Activated T-cell treated with anti-CD3 and anti-CD28 coated beads, Interleukin-2, amount 50 U/mL, for 4 hours (primary cell): Measurements from ENCODE around the gene GFY. TPM values are rescaled to one million over a fixed set of nuclear protein-coding genes. Genes with fewer than 3 reads are reported as not detected.
A peak's percentile ranks its signal among the peaks of the same experiment; 100 is the strongest.
"Not testable (repeated sequence)": the region's sequence is repeated elsewhere in the genome, so short reads cannot be mapped to it uniquely, and the experiment has no call there.

Experiments used
- ATAC-seq, 2 donors: fragments of 200-7000 bp; cut with Tn5 transposase; one replicate each; pipeline ENCODE4 v1.10.0; 2021
- DNase-seq: peaks from one replicate; pipeline ENCODE4 v3.0.0-alpha.2; 2020
- H3K27me3 Mint-ChIP-seq: one replicate; pipeline ENCODE4 v1.8.0; 2021; ENCODE audit warnings: low read depth, mixed read lengths
- H3K36me3 Mint-ChIP-seq: one replicate; pipeline ENCODE4 v1.8.0; 2022; ENCODE audit warnings: mixed read lengths; ENCODE audit not compliant: insufficient read depth
- H3K4me1 Mint-ChIP-seq: one replicate; pipeline ENCODE4 v1.8.0; 2021; ENCODE audit warnings: low read depth, mixed read lengths
- H3K4me3 Mint-ChIP-seq: one replicate; pipeline ENCODE4 v1.8.0; 2021; ENCODE audit warnings: mild to moderate bottlenecking, moderate library complexity, mixed read lengths
- H3K9me3 Mint-ChIP-seq: one replicate; pipeline ENCODE4 v1.8.0; 2021; ENCODE audit warnings: mixed read lengths
- total RNA-seq, 3 donors: library from RNA; stranded (reverse); gene quantifications; one replicate each; pipeline ENCODE4 v1.2.1, GENCODE V29; 2021

GFY gene
- total RNA-seq, 3 donors from 2014 or later, result not detected

DNA sequence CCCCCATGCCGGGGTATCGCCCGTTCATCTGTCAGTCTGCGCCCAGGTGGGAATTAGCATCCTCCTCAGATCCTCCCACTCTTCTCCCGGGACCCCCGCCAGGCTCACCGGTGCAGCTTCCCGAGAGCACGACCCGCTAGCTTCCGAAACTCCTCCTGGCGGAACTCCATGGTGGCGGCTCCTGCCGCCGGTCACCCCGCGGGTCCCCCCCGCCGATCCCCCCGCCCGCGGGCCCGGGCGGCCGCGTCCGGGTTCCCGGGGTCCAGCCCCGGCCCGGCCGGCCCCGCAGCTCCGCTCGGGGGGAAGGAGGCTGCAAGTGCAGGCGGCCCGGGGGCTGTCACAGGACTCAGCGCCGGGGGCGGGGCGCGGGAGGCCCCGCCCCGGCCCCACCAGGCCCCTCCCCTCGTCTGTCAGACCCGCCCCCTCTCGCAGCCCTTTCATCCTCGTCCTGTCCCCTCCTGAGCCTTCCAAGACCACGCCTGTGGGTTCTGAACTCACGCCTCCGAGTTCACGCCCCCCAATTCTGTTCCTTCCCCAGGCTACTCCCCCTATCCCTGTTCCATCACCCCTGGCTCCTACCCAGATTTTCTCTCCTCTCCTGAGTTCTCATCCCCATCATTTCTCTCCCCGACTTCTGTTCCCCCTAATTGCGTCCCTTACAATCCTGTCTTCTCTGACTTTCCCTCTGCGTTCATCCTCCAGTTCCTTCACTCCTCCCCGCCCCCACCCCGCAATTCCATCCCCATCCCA, 16.2 kb downstream of the GFY start, which contains the start of gene SLC17A7:
Gene SLC17A7 (minus strand): TSS at position 318 of the 750 bp plus-strand sequence. CDS start 148 bp downstream, at position 170.
- peak in 1 of 2 donors; percentile 14 for ATAC-seq
- Mint-ChIP-seq H3K4me3 (peak within 1 kb of the TSS; percentile 78), H3K9me3 (no peaks in the 10 kb centered on the region), H3K4me1 (peaks cover 27% of the 10 kb centered on the region), H3K27me3 (peaks cover 61% of the 10 kb centered on the region), H3K36me3 (peaks cover 2% of the 10 kb centered on the region)
- no peak for DNase-seq

- Mint-ChIP-seq H3K9me3 (no peaks in the 10 kb centered on the region), H3K36me3 (peaks cover 2% of the 10 kb centered on the region), H3K27me3 (peaks cover 55% of the 10 kb centered on the region), H3K4me3 (peak overlapping the region; percentile 78), H3K4me1 (peaks cover 26% of the 10 kb centered on the region)
- no peak for DNase-seq
- no peak for ATAC-seq
These were observed 16.8 kb downstream of the GFY start for GRCh38 chr19:49441960-49442350.

GRCh38 chr19:49442354-49442753, 17.2 kb downstream of the GFY start:
- Mint-ChIP-seq H3K9me3 (no peaks in the 10 kb centered on the region), H3K4me1 (peaks cover 25% of the 10 kb centered on the region), H3K4me3 (peak overlapping the region; percentile 78), H3K27me3 (peaks cover 51% of the 10 kb centered on the region), H3K36me3 (peaks cover 2% of the 10 kb centered on the region)
- no peak for DNase-seq
- ATAC-seq, result no peak

GRCh38 chr19:49442771-49443365, 17.7 kb downstream of the GFY start:
- DNase-seq (no peak), ATAC-seq (peak; percentile 29 to 42)
- peak overlapping the region; percentile 78 for H3K4me3 Mint-ChIP-seq
- H3K27me3 Mint-ChIP-seq, result peaks cover 46% of the 10 kb centered on the region
- H3K36me3 Mint-ChIP-seq, result peaks cover 2% of the 10 kb centered on the region
- H3K9me3 Mint-ChIP-seq, result no peaks in the 10 kb centered on the region
- H3K4me1 Mint-ChIP-seq, result peaks cover 25% of the 10 kb centered on the region

- Mint-ChIP-seq H3K27me3 (peaks cover 39% of the 10 kb centered on the region), H3K9me3 (no peaks in the 10 kb centered on the region), H3K36me3 (peaks cover 6% of the 10 kb centered on the region), H3K4me3 (peak overlapping the region; percentile 78), H3K4me1 (peaks cover 30% of the 10 kb centered on the region)
- ATAC-seq, result peak; percentile 92 to 93
- DNase-seq, result peak; percentile 90
These were observed 18.3 kb downstream of the GFY start for GRCh38 chr19:49443366-49444099.

DNA sequence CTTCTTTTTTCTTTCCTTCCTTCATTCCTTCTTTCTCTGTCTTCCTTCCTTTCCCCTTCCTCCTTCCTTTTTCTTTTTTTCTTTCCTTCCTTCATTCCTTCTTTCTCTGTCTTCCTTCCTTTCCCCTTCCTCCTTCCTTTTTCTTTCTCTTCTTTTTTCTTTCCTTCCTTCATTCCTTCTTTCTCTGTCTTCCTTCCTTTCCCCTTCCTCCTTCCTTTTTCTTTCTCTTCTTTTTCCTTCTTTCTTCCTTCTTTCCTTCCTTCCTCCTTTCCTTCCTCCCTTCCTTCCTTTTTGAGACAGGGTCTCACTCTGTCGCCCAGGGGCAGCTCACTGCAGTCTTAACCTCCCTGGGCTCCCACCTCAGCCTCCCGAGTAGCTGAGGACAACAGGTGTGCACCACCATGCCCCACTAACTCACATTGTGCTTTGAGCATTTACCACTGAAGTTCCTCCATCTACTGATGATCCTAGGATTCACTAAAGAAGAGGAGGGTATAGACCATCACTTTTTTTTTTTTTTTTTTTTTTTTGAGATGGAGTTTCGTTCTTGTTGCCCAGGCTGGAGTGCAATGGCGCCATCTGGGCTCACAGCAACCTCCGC, 19.0 kb downstream of the GFY start:
- ATAC-seq, H3K36me3 Mint-ChIP-seq, DNase-seq, H3K9me3 Mint-ChIP-seq: not testable (repeated sequence)
- Mint-ChIP-seq H3K4me3 (peak overlapping the region; percentile 78), H3K4me1 (peaks cover 35% of the 10 kb centered on the region), H3K27me3 (peaks cover 32% of the 10 kb centered on the region)

DNA sequence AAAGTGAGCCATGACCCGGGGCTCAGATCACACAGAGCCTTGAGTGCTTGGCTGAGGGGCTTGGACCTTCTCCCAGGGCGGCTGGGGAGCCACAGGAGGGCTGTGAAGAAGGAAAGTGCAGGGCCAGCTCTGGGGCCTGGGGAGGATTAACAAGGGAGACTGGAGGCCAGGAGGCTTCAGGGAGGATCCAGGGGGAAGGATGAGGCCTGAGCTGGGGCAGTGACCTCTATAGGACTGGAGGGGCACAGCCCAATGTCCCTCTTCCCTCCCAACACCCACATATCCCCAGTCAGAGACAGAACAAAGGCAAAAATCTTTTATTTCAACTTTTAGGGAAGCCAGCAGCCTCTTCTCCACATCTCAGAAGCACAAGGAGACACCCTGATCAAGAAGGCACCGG, 20.8 kb downstream of the GFY start:
- H3K27me3 Mint-ChIP-seq, result peaks cover 15% of the 10 kb centered on the region
- DNase-seq (no peak), ATAC-seq (no peak)
- peaks cover 10% of the 10 kb centered on the region for H3K36me3 Mint-ChIP-seq
- no peaks in the 10 kb centered on the region for H3K9me3 Mint-ChIP-seq
- H3K4me1 Mint-ChIP-seq, result peaks cover 44% of the 10 kb centered on the region
- no peak overlapping the region for H3K4me3 Mint-ChIP-seq

DNA sequence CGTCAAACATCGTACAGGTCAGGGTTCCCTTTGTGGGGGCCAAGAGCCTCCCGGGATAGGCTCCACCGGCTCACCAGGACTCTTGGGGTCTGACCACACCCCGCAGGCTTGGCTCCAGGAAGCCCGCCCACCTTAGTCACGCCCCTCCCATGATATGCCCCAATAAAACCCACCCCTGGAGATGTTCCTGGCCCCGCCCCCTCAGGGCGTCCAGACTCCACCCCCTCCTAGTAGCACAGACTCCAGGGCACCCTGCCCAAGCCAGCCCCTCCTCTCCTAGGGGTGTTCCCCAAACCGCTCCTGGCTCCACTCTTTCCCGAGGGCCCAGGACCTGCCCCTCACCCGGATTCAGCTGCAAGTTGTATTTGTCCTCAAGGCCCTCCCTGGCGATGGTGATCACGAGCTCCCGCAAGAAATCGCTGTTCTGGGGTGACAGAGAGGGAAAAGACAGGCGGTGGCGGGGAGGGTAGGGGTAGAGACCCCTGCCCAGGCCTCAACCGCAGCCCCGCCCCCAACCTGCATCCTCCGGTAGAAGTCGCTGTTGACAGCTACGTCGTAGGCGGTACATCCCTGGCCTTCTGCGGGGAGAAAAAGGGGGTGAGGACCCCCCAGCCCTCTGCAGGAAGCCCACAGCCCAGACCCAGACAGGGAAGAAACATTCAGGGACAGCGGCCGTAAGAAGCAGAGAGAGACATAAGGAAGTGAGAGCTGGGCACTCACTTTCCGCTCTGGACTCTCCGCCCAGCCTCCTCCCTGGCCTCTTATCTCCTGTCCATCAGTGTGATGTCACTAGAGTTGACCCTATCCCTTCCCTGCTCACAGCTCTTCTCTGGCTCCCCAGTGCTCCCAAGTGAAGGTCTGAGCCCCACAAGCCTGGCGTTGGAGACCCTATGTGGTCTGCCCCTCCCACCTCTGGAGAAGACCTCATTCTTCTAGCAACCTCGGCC, 22.6 kb downstream of the GFY start:
- Mint-ChIP-seq H3K4me1 (peaks cover 45% of the 10 kb centered on the region), H3K27me3 (peaks cover 2% of the 10 kb centered on the region), H3K36me3 (peaks cover 10% of the 10 kb centered on the region), H3K4me3 (no peak overlapping the region), H3K9me3 (no peaks in the 10 kb centered on the region)
- DNase-seq (no peak), ATAC-seq (no peak)

DNA sequence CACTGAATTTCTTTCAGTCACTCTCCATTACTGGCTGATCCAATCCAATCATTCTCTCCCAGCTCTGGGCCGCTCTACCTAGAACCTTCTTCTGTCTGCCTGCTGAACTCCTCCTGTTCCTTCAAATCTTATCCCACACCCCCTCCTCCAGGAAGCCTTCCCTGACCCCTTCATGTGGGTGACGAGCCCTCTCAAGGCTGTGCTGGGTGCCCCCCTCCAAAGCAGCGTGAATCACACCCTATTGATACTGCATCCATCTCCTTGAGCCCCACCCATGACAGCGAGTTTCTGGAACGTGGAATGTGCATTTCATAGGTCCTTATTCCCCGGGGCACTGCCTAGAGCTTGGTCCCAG, 23.2 kb downstream of the GFY start:
- ATAC-seq (no peak), DNase-seq (no peak)
- Mint-ChIP-seq H3K4me3 (no peak overlapping the region), H3K4me1 (peaks cover 48% of the 10 kb centered on the region), H3K27me3 (no peaks in the 10 kb centered on the region), H3K36me3 (peaks cover 10% of the 10 kb centered on the region), H3K9me3 (no peaks in the 10 kb centered on the region)

- no peak for DNase-seq
- H3K36me3 Mint-ChIP-seq, result peaks cover 10% of the 10 kb centered on the region
- ATAC-seq, result no peak
- no peaks in the 10 kb centered on the region for H3K27me3 Mint-ChIP-seq
- no peaks in the 10 kb centered on the region for H3K9me3 Mint-ChIP-seq
- peaks cover 40% of the 10 kb centered on the region for H3K4me1 Mint-ChIP-seq
- peak overlapping the region; percentile 92 for H3K4me3 Mint-ChIP-seq
These were observed 25.2 kb downstream of the GFY start for GRCh38 chr19:49450405-49450804.

DNA sequence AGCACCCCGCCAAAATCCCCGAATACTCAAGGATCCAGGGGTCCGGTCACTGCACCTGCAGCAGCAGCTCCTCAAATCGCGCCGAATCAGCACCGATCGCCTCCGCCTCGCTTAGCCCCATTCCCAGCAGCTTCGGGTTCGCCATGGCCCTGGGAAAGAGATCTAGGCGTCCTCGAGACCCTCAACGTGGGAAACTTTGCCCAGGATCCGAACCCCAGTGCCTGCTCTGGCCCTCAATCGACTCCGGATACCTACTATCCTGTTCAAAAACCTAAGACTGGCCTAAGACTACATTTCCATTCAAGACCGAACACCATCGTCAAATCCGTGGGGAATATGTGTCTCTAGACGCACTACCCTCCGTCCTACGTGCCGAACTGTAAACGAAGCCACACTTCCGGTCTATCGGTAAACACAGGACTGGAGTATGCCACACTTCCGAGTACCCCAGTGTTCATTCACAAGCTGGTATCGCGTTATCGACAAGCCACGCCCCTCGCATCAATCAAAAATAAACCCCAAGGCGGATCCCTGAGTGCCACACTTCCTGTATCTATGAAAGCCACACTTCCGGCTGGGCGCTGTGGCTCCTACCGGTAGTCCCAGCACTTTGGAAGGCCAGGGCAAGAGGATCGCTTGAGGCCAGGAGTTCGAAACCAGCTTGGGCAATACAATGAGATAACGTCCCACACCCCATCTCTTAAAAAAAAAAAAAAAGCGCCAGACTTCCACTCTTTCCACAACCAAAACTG, 26.4 kb downstream of the GFY start, which contains the start of gene PIH1D1:
Gene PIH1D1 (minus strand): TSS at position 385 of the 752 bp plus-strand sequence. CDS start 240 bp downstream, at position 145.
- ATAC-seq (peak; percentile 73 to 75), DNase-seq (peak; percentile 92)
- Mint-ChIP-seq H3K4me3 (peak within 1 kb of the TSS; percentile 92), H3K9me3 (no peaks in the 10 kb centered on the region), H3K27me3 (no peaks in the 10 kb centered on the region), H3K36me3 (peaks cover 13% of the 10 kb centered on the region), H3K4me1 (peaks cover 46% of the 10 kb centered on the region)

DNA sequence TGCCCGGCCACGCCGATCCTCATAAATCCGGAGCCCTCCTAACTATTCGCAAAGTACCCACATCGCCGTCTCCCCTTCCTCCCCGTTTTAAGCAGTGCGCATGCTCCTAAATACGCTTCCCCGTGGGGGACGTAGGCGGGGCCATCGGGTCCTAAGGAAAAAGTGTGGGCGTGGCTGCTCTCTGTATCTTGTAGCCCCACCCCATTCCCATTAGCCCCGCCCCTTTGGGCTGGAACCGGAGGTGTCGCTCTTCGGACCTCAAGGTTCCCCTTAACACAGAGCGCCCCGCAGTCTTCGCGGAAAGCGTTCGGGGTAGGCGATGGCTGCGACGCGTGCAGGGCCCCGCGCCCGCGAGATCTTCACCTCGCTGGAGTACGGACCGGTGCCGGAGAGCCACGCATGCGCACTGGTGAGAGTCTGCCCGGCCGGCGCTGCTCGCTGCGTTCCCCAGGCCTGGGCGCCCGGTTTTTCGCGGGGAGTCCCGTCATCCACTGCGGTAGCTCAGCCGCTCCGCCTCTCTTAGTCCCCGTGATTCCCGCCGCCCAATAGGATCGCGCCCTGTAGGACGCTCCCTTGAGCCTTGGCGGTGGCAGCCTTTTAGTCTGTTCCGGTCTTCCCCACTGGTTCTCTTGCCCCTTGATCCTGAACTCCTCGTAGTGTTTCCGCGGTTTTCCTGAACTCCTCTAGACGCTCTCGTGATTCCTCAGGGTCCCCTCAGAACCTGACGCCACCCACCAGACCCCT, 28.0 kb downstream of the GFY start, which contains the start of gene ALDH16A1:
Gene ALDH16A1 (plus strand): TSS at position 213 of the 744 bp plus-strand sequence. CDS start 107 bp downstream, at position 320.
- H3K27me3 Mint-ChIP-seq, result no peaks in the 10 kb centered on the region
- H3K9me3 Mint-ChIP-seq, result no peaks in the 10 kb centered on the region
- ATAC-seq, result peak; percentile 89 to 94
- H3K4me3 Mint-ChIP-seq, result peak within 1 kb of the TSS; percentile 92
- peaks cover 46% of the 10 kb centered on the region for H3K4me1 Mint-ChIP-seq
- peak; percentile 97 for DNase-seq
- peaks cover 14% of the 10 kb centered on the region for H3K36me3 Mint-ChIP-seq
